ACC112 (cell line): ENCODE data around the gene EVI5L.
A peak's percentile ranks its signal among the peaks of the same experiment; 100 is the strongest.
"Not testable (repeated sequence)": the region's sequence is repeated elsewhere in the genome, so short reads cannot be mapped to it uniquely, and the experiment has no call there.

ENCODE experiments used
- H2AFZ ChIP-seq: fragments of 200-600 bp; sonication (generic); one replicate; pipeline ENCODE4 v1.6.0; 2017; ENCODE audit warnings: antibody characterized with exemption, low read length; ENCODE audit not compliant: unreplicated experiment
- H3K27ac ChIP-seq: fragments of 200-600 bp; sonication (generic); 2 replicates; pipeline ENCODE4 v1.5.1; 2014; ENCODE audit warnings: low read depth, mild to moderate bottlenecking, antibody characterized with exemption, low read length, moderate library complexity
- H3K27me3 ChIP-seq: fragments of 200-600 bp; sonication (generic); 2 replicates; pipeline ENCODE4 v1.6.1; 2014; ENCODE audit warnings: mild to moderate bottlenecking, antibody characterized with exemption, low read length, moderate library complexity, mixed read lengths; ENCODE audit not compliant: insufficient read depth
- H3K36me3 ChIP-seq: fragments of 200-600 bp; sonication (generic); 2 replicates; pipeline ENCODE4 v1.6.1; 2016; ENCODE audit warnings: mild to moderate bottlenecking, antibody characterized with exemption, low read length, moderate library complexity, mixed read lengths; ENCODE audit not compliant: insufficient read depth
- H3K4me1 ChIP-seq: fragments of 200-600 bp; sonication (generic); one replicate; pipeline ENCODE4 v1.6.1; 2016; ENCODE audit warnings: low read length, mixed read lengths; ENCODE audit not compliant: insufficient read depth, unreplicated experiment, control insufficient read depth
- H3K4me3 ChIP-seq: fragments of 200-600 bp; sonication (generic); 2 replicates; pipeline ENCODE4 v1.5.1; 2014; ENCODE audit warnings: mild to moderate bottlenecking, low read depth, low read length
- H3K79me2 ChIP-seq: fragments of 200-600 bp; sonication (generic); one replicate; pipeline ENCODE4 v1.6.0; 2016; ENCODE audit warnings: low read length; ENCODE audit not compliant: control insufficient read depth, unreplicated experiment, insufficient read depth

The EVI5L gene

DNA sequence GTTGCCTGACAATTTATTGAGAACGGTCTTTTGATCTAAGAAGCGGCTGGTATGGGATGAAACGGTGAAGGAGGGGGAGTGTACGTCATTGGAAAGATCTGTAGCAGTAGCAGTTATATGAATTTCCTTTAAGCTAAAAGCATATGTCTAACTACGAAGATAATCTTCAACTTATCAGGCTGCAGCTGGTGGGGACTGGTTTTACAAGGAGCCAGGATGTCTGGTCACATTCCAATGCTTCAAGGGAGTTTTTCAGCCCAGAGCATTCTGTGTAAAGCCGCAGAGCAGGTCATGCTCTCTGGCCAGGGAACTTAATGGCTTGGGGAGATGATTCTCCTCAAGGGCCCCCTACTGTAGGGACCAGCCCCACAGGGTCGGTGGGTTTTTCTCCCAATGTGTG is 37.7 kb upstream of the EVI5L start:
- peaks cover 25% of the 10 kb centered on the region for H3K27me3 ChIP-seq
- H3K27ac ChIP-seq = no peak overlapping the region
- no peak overlapping the region for H3K4me3 ChIP-seq
- no peak overlapping the region for H2AFZ ChIP-seq
- no peaks in the 10 kb centered on the region for H3K36me3 ChIP-seq
- peaks cover 8% of the 10 kb centered on the region for H3K4me1 ChIP-seq
- no peaks in the 10 kb centered on the region for H3K79me2 ChIP-seq

DNA sequence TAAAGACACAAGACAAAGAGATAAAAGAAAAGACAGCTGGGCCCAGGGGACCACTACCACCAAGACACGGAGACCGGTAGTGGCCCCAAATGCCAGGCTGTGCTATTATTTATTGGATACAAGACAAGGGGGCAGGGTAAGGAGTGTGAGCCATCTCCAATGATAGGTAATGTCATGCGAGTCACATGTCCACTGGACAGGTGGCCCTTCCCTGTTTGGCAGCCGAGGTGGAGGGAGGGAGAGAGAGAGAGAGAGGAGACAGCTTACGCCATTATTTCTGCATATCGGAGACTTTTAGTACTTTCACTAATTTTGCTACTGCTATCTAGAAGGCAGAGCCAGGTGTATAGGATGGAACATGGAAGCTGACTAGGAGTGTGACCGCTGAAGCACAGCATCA is 37.3 kb upstream of the EVI5L start:
- H3K27ac ChIP-seq, H3K4me3 ChIP-seq, H3K36me3 ChIP-seq, H2AFZ ChIP-seq, H3K79me2 ChIP-seq, H3K4me1 ChIP-seq: not testable (repeated sequence)
- peaks cover 21% of the 10 kb centered on the region for H3K27me3 ChIP-seq

DNA sequence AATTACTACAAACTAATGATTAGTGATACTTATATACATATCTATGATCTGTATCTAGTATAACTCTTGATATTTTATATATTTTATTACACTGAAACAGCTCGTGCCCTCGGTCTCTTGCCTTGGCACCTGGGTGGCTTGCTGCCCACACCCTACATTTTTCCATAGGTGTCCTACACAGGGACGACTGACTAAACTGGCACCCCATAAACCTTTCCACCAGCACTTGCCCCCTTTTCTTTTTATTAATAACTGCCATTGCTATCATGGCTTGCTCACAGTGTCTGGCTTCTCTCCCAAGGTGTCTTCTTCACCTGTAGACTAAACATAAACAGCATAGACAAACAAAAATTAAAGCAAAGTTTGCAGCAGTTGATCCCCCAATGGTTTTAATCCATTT is 36.5 kb upstream of the EVI5L start:
- no peak overlapping the region for H3K27ac ChIP-seq
- peaks cover 9% of the 10 kb centered on the region for H3K4me1 ChIP-seq
- no peak overlapping the region for H3K4me3 ChIP-seq
- H2AFZ ChIP-seq = no peak overlapping the region
- peaks cover 13% of the 10 kb centered on the region for H3K27me3 ChIP-seq
- no peaks in the 10 kb centered on the region for H3K36me3 ChIP-seq
- H3K79me2 ChIP-seq = no peaks in the 10 kb centered on the region

DNA sequence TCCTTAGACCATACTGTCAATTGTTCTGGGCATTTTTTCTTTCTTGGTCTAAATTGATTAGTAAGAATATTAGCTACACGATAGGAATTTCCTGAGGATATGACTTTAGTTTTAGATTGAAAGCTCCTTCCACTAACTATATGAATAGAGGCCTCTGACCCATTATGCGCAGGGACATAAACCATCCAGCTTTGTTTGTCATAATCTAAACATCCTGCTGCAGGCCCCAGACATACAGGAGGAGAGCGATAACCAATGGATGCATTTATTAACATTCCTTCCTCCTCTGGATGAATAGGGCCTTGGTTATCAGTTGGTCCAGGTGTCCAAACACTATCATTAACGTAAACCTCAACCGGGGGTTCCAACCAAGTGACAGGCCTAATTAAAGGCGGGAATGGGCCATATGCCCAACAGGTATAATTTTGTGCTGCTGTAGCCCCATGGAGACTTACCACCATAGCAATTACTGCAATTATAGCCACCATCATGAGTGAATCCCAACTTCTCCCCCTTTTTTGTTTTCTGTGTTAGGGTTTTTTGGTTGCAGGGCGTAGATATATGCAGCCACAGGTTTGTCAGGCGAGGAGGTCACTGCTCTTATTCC is 34.4 kb upstream of the EVI5L start:
- H2AFZ ChIP-seq = no peak overlapping the region
- no peak overlapping the region for H3K27ac ChIP-seq

DNA sequence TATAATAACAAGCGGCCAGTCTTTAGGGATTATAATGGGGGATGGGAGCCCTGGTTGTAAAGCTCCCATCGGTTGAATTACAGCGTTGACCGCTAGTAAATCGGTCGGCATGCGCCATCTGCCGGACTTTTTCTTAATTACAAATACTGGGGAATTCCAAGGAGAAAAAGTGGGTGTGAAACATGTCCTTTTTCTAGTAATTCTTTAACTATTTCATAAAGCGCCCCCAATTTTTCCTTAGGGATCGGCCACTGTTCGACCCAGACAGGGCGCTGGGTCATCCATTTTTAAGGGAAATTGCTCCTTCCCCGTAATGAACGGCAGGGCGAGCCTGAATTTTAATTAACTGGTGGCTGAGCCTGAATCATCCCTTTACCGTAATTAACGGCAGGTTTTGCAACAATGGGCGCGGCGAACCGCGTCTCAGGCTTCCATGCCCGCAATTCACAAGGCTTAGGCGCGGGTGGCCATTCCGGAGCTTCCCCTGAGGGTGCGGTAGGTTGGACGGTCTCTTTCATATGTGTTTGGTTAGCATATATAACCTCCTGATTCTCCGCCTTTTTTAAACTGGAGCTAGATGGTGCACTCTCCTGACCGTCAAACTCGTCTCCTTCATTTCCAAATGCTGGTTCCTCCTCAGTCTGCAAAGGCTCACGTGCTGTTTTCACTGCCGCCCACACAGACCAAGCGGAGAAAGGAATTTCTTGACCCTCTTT is 30.2 kb upstream of the EVI5L start:
- Histone ChIP-seq H3K79me2 (no peaks in the 10 kb centered on the region), H2AFZ (peak overlapping the region; percentile 76), H3K27ac (no peak overlapping the region), H3K4me3 (peak overlapping the region; percentile 72), H3K36me3 (no peaks in the 10 kb centered on the region), H3K4me1 (peaks cover 11% of the 10 kb centered on the region), H3K27me3 (peaks cover under 1% of the 10 kb centered on the region; the same call in 1 of the 2 replicates)

More for the DNA sequence above, 34.4 kb upstream of the EVI5L start:
- H3K79me2 ChIP-seq = no peaks in the 10 kb centered on the region
- no peak overlapping the region for H3K4me3 ChIP-seq
- no peaks in the 10 kb centered on the region for H3K36me3 ChIP-seq
- peaks cover 11% of the 10 kb centered on the region for H3K4me1 ChIP-seq
- H3K27me3 ChIP-seq = no peaks in the 10 kb centered on the region

DNA sequence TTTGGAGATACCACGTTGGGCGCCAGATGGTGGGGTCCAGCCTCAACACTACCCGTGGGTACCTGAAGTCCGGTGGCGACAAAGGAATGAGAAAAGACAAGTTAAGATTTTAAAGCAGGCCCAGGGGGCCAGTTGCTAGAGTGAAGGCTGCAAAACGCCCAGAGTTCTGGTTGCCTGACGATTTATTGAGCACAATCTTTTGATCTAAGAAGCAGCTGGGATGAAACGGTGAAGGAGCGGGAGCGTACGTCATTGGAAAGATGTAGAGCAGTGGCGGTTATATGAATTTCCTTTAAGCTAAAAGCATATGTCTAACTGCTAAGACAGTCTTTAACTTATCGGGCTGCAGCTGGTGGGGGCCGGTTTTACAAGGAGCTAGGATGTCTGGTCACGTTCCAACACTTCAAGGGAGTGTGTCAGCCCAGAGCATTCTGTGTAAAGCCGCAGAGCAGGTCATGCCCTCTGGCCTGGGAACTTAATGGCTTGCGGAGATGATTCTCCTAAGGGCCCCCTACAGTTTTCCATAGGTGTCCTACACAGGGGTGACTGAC is 28.9 kb upstream of the EVI5L start:
- H3K36me3 ChIP-seq = no peaks in the 10 kb centered on the region
- H3K27ac ChIP-seq = no peak overlapping the region
- H3K4me1 ChIP-seq = peaks cover 3% of the 10 kb centered on the region
- H3K27me3 ChIP-seq = peaks cover 4% of the 10 kb centered on the region
- no peak overlapping the region for H2AFZ ChIP-seq
- no peaks in the 10 kb centered on the region for H3K79me2 ChIP-seq
- no peak overlapping the region for H3K4me3 ChIP-seq

DNA sequence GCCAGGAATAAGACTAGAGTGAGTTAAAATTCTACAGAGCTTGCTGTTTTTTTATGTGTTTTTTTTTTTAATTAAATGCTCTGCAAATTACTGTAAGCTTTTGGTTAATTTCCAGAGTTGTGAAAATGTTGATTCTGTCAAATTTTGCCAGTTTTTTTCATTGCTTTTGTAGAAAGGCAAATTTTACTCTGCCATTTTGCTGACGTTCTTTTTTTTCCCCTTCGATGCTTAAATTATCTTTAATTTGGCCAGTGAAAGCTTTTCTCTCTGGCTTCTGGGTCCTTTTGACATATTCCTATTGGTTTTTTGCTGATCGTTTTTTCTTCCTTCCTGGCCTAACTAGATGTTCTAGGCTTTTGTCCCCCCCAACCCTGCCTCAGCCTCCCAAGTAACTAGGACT is 23.8 kb upstream of the EVI5L start:
- H3K4me3 ChIP-seq = no peak overlapping the region
- no peak overlapping the region for H3K27ac ChIP-seq
- no peaks in the 10 kb centered on the region for H3K79me2 ChIP-seq
- H3K36me3 ChIP-seq = no peaks in the 10 kb centered on the region
- H3K27me3 ChIP-seq = peaks cover 4% of the 10 kb centered on the region
- no peak overlapping the region for H2AFZ ChIP-seq
- H3K4me1 ChIP-seq = no peaks in the 10 kb centered on the region

DNA sequence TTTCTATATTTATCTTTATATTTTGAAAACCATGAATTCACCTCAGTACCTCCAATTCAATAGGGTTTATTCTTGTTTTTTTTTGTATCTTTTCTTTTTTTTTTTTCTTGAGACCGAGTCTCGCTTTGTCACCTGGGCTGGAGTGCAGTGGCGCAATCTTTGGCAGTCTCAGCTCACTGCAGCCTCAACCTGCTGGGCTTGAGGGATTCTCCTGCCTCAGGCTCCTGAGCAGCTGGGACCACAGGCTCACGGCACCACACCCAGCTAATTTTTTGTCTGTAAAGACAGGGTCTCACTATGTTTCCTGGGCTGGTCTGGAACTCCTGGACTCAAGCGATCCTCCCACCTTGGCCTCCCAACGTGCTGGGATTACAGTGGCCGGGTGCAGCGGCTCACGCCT is 23.1 kb upstream of the EVI5L start:
- no peaks in the 10 kb centered on the region for H3K79me2 ChIP-seq
- H3K4me1 ChIP-seq = no peaks in the 10 kb centered on the region
- no peak overlapping the region for H2AFZ ChIP-seq
- no peaks in the 10 kb centered on the region for H3K36me3 ChIP-seq
- peaks cover 4% of the 10 kb centered on the region for H3K27me3 ChIP-seq
- no peak overlapping the region for H3K4me3 ChIP-seq
- H3K27ac ChIP-seq = no peak overlapping the region

DNA sequence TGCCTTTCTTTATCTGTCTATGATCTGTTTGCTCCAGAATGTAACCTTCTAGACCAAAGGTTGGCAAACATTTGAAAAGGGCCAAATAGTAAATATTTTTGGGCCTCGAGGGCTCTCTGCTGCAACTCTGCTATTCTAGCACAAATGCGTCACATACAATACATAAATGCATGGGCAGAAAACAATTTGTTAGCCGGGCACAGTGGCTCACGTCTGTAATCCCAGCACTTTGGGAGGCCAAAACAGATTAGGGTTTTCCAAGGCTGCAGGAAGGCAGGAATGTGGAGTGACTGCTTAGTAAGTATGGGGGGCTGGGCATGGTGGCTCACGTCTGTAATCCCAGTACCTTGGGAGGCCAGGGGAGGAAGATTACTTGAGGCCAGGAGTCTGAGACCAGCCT is 21.9 kb upstream of the EVI5L start:
- H3K79me2 ChIP-seq = no peaks in the 10 kb centered on the region
- no peak overlapping the region for H3K4me3 ChIP-seq
- no peak overlapping the region for H2AFZ ChIP-seq
- H3K27ac ChIP-seq = no peak overlapping the region
- H3K4me1 ChIP-seq = no peaks in the 10 kb centered on the region
- peaks cover 4% of the 10 kb centered on the region for H3K27me3 ChIP-seq
- no peaks in the 10 kb centered on the region for H3K36me3 ChIP-seq

DNA sequence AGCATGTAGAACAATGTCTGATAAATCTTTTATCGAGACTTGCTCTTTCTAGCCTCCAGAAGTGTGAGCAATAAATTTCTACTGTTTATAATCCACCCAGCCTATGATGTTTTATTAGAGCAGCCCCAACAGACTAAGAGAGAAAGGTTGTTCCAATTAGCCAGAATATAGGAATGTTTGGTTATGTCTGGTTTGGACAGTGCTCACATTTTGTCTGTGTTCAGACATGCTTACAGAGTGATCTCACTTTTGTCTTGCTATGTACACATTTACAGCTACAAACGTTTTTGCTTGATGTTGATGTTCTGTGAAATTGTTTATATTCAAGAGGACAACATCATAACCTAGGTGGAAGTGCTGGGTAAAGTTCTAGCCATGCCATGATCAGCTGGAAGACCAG is 18.0 kb upstream of the EVI5L start:
- H3K4me3 ChIP-seq = no peak overlapping the region
- no peaks in the 10 kb centered on the region for H3K4me1 ChIP-seq
- no peak overlapping the region for H2AFZ ChIP-seq
- H3K36me3 ChIP-seq = no peaks in the 10 kb centered on the region
- H3K79me2 ChIP-seq = no peaks in the 10 kb centered on the region
- H3K27me3 ChIP-seq = no peaks in the 10 kb centered on the region
- H3K27ac ChIP-seq = no peak overlapping the region

DNA sequence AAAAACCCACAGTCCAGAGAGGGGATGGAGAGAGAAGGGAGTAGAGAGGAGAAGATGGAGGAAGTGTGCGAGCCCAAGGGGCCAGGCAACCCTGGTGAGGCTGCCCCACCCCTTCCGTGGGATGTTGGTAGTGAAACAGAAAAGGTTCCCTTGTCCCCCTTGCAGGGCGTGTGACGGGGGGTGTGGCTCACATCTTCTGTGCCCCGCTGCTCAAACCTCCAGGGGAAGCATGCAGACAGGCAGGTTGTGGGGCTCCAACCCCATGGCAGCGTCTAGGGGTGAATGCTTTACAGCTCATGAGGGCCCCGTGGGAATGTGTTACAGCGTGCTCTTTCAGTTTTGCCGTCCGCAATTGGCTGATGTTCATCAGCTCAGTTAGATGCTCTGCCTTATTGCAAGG is 14.7 kb upstream of the EVI5L start:
- no peak overlapping the region for H3K27ac ChIP-seq
- peaks cover 8% of the 10 kb centered on the region; the same call in 1 of the 2 replicates for H3K27me3 ChIP-seq
- no peak overlapping the region for H3K4me3 ChIP-seq
- no peaks in the 10 kb centered on the region for H3K36me3 ChIP-seq
- no peaks in the 10 kb centered on the region for H3K79me2 ChIP-seq
- H3K4me1 ChIP-seq = no peaks in the 10 kb centered on the region
- H2AFZ ChIP-seq = no peak overlapping the region
